Esophagus squamous epithelium (tissue), 5 donors: ENCODE measurements around the gene TPI1. TPM values are rescaled to one million over a fixed set of nuclear protein-coding genes. Genes with fewer than 3 reads are reported as not detected.
A peak's percentile ranks its signal among the peaks of the same experiment; 100 is the strongest.

Experiments used
- DNase-seq: peaks from one replicate; lab custom pipeline; 2025; lab: John Stamatoyannopoulos, UW
- H3K27ac ChIP-seq, 4 donors: fragments of 200-600 bp; sonication (generic); one replicate each; pipeline ENCODE4 v1.5.1; 2016 to 2019; ENCODE audit warnings: mild to moderate bottlenecking in 1 of 4
- H3K27me3 ChIP-seq, 4 donors: fragments of 200-600 bp; sonication (generic); 1 replicate in 3 of 4; 2 replicates in 1 of 4; pipeline versions ENCODE4 v1.5.1 to v1.6.0; 2017 to 2021; ENCODE audit warnings: antibody characterized with exemption in 1 of 4
- H3K36me3 ChIP-seq, 3 donors: fragments of 200-600 bp; sonication (generic); one replicate each; pipeline ENCODE4 v1.5.1; 2016 to 2019
- H3K4me1 ChIP-seq, 3 donors: fragments of 200-600 bp; sonication (generic); one replicate each; pipeline ENCODE4 v1.5.1; 2017 to 2019
- H3K4me3 ChIP-seq, 4 donors: fragments of 200-600 bp; sonication (generic); 1 replicate in 3 of 4; 2 replicates in 1 of 4; pipeline ENCODE4 v1.5.1; 2016 to 2019; ENCODE audit warnings: mild to moderate bottlenecking in 2 of 4, moderate library complexity in 1 of 4
- H3K9me3 ChIP-seq, 3 donors: fragments of 200-600 bp; sonication (generic); one replicate each; pipeline ENCODE4 v1.5.1; 2016 to 2019
- POLR2A ChIP-seq, 4 donors: fragments of 450-650 bp; IDR thresholded peaks; one replicate each; pipeline ENCODE4 v1.6.1; 2017; ENCODE audit warnings: antibody characterized with exemption in 4 of 4, mild to moderate bottlenecking in 4 of 4, moderate library complexity in 3 of 4
- WGBS, 2 donors: methylation state at CpG; one replicate each; pipeline ENCODE4 v1.1.5; 2018; 5-methylcytosine and 5-hydroxymethylcytosine counted together
- intact Hi-C: fragments of 100-400 bp; cut with DNase I; formaldehyde crosslinking; loops from one replicate; pipeline ENCODE4 v1.15.0; 2022
- total RNA-seq, 4 donors: library from RNA; depleted of rRNA; stranded (reverse); fragments of >200 nt; gene quantifications; one replicate each; pipeline ENCODE4 v1.1.0, GENCODE V29; 2016
- TF ChIP-seq, protein P1 (sequence below), 6 experiments: fragments of 450-650 bp in 4 of 6; fragments of 200-600 bp in 2 of 6; sonication (generic) in 2 of 6; IDR thresholded peaks; one replicate each; pipeline ENCODE4 v1.5.1; 2016 to 2019; ENCODE audit warnings: antibody characterized with exemption in 6 of 6, mild to moderate bottlenecking in 4 of 6, moderate library complexity in 4 of 6
- donor health status: DM: yes; HTN: yes; CAD: no.

TPI1 gene
- total RNA-seq, 4 donors from 2014 or later, result 547 to 938 (median 723) TPM

- intact Hi-C loops, result no loop called here
- Histone ChIP-seq H3K4me1 (peaks cover 7 to 21% (median 7%) of the 10 kb centered on the region in 3 donors), H3K27ac (no peak overlapping the region), H3K27me3 (peaks cover 0 to 51% (median 5%) of the 10 kb centered on the region in 4 donors), H3K36me3 (no peaks in the 10 kb centered on the region), H3K4me3 (no peak overlapping the region), H3K9me3 (no peaks in the 10 kb centered on the region)
- 85 to 87% methylated on average over 12 to 13 of the region's 13 CpGs for WGBS, 2 donors
- no peak for DNase-seq
- TF ChIP-seq, protein P1, sequence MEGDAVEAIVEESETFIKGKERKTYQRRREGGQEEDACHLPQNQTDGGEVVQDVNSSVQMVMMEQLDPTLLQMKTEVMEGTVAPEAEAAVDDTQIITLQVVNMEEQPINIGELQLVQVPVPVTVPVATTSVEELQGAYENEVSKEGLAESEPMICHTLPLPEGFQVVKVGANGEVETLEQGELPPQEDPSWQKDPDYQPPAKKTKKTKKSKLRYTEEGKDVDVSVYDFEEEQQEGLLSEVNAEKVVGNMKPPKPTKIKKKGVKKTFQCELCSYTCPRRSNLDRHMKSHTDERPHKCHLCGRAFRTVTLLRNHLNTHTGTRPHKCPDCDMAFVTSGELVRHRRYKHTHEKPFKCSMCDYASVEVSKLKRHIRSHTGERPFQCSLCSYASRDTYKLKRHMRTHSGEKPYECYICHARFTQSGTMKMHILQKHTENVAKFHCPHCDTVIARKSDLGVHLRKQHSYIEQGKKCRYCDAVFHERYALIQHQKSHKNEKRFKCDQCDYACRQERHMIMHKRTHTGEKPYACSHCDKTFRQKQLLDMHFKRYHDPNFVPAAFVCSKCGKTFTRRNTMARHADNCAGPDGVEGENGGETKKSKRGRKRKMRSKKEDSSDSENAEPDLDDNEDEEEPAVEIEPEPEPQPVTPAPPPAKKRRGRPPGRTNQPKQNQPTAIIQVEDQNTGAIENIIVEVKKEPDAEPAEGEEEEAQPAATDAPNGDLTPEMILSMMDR (IDR thresholded peaks at IDR 0.05), result no peak
- TF ChIP-seq POLR2A (IDR thresholded peaks at IDR 0.05), result no peak
Observed at GRCh38 chr12:6819106-6820030, 48.0 kb upstream of the TPI1 start.

DNA sequence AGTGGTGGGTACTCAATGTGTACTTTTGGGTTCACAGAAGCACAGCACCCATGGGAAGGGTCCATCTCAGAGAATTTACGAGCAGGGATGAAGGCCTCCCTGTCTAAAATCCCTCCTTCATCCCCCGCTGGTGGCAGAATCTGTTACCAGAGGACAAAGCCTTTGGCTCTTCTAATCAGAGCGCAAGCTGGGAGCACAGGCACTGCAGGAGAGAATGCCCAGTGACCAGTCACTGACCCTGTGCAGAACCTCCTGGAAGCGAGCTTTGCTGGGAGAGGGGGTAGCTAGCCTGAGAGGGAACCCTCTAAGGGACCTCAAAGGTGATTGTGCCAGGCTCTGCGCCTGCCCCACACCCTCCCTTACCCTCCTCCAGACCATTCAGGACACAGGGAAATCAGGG, 47.2 kb upstream of the TPI1 start:
- no peak overlapping the region for H3K27ac ChIP-seq
- peaks cover 0 to 52% (median 5%) of the 10 kb centered on the region in 4 donors for H3K27me3 ChIP-seq
- TF ChIP-seq POLR2A (IDR thresholded peaks at IDR 0.05), result no peak
- H3K36me3 ChIP-seq, result no peaks in the 10 kb centered on the region
- no peak for DNase-seq
- WGBS, 2 donors, result 74 to 96% methylated on average over 2 to 3 of the region's 5 CpGs
- no peaks in the 10 kb centered on the region for H3K9me3 ChIP-seq
- no peak overlapping the region for H3K4me3 ChIP-seq
- peaks cover 7 to 25% (median 7%) of the 10 kb centered on the region in 3 donors for H3K4me1 ChIP-seq
- intact Hi-C loops, result no loop called here

DNA sequence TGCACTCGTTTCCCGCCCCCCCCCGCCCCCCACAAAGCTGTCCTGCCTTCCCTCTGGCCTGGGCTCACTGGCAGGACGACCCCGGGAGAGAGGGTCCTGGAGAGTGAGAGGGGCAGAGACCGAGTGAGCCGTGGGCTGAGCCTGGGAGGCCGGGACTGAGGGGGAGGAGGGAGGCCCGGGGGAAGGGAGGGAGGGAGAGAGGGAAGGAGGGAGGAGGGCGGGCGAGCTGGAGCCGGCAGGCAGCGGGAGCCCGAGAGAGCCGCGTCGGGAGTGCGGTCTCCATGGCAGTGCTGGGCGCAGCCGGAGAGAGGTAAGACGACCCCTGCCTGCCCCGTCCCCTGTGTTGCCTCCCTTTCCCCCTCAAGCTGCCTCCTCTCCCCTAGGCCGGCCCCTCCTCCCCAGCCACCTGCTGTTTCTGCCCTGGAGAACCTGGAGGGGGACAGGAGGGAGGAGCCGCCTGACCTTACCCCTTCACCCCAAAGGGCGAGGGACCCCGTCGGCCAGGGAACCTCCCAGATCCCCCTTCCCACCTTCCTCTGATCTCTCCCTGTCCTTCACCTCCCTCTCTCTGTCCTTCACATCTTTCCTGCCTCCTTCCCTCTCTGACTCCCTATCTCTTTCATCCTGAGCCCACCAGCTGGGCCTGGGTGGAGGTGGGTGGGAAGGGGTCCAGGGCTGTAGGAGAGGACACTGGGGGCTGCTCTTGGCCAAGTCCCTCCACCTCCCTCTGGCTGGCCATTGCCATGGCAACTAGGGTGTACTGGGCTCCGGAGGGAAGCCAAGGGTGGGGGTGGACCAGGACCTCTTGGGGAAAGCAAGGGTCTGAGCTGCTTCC, 45.5 kb upstream of the TPI1 start, which contains the start of gene GPR162:
Gene GPR162, plus strand, starts transcription at position 231 of the 835 bp plus-strand sequence. CDS start 2,078 bp downstream, outside the sequence.
- Histone ChIP-seq H3K36me3 (no peaks in the 10 kb centered on the region), H3K27ac (peak within 1 kb of the TSS; percentile 27 to 66 (median 51)), H3K9me3 (no peaks in the 10 kb centered on the region), H3K4me3 (peak within 1 kb of the TSS; percentile 16 to 59 (median 41)), H3K27me3 (peaks cover 0 to 69% (median 5%) of the 10 kb centered on the region in 4 donors), H3K4me1 (peaks cover 7 to 35% (median 10%) of the 10 kb centered on the region in 3 donors)
- 2 to 7% methylated on average over 14 to 16 of the region's 28 CpGs for WGBS, 2 donors
- no peak for TF ChIP-seq POLR2A (IDR thresholded peaks at IDR 0.05)
- TF ChIP-seq, protein P1 (IDR thresholded peaks at IDR 0.05), result no peak
- intact Hi-C loops, result no loop called here
- no peak for DNase-seq

DNA sequence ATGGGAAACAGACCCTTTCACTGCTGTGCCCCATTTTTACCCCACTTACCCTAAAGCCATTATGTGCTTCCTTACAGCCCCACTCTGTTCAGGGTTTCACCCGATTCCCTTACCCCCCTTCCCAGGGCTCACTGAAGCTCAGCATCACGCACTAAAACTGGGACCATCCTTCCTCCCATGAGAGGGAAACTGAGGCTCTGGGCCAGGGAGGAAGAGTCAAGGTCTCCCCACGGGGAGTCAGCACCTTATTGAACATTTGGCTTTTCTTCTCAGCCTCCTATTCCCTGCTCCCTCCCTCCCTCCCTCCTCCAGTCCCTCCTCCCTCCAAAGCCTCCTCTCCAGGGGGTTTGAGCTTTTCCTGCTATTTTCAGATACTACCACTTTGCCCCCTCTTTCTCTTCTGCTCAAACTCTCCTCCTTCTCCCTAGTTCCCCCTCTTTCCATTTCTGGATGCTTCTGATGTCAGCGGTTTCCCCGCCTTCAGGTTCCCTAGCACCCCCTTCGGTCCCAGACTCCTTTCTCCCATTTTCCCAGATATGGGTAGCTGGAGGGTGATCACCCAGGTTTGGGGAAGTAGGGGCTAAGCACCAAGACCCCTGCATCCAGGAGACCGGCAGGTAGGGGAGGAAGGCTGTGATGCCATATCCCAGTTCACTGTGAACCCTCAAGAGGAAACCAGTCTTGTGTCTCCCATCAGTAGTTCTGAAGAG, 44.8 kb upstream of the TPI1 start:
- Histone ChIP-seq H3K27ac (no peak overlapping the region), H3K4me1 (peaks cover 10 to 43% (median 17%) of the 10 kb centered on the region in 3 donors), H3K27me3 (peaks cover 0 to 76% (median 5%) of the 10 kb centered on the region in 4 donors), H3K9me3 (no peaks in the 10 kb centered on the region), H3K4me3 (peak overlapping the region in 1 of 4 donors; percentile 59), H3K36me3 (no peaks in the 10 kb centered on the region)
- DNase-seq, result no peak
- TF ChIP-seq, protein P1 (IDR thresholded peaks at IDR 0.05), result no peak
- TF ChIP-seq POLR2A (IDR thresholded peaks at IDR 0.05), result no peak
- intact Hi-C loops, result no loop called here
- WGBS, 2 donors, result 48 to 50% methylated on average over 4 to 7 of the region's 7 CpGs
